ENCODE measurements around the gene WAPL. TPM values are rescaled to one million over a fixed set of nuclear protein-coding genes. Genes with fewer than 3 reads are reported as not detected.

WAPL gene
- total RNA-seq, 1 experiment from 2014 or later, result 49.4 TPM

DNA sequence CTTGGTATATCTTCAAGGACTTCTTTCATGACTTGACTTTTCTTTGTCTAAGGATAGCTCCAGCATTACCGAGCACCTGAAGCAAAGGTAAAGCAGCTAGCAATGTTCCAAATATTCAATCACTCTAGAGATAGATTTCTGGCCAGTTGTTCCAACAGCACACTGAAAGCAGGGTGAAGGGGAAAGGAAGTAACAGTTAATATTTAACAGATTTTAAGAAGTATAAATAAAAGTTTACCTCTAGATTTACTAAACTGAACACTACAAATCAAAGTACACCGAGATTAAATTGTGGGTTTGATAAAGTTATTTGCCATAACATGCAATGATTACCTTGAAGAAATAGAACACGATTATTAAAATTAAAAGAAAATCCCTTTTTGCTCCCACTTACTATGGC lies 84.1 kb downstream of the WAPL start:
- H3K36me3 ChIP-seq (ENCODE audit: insufficient read depth, low read length, poor library complexity, severe bottlenecking), result peaks cover 51% of the 10 kb centered on the region
- H3K4me3 ChIP-seq (ENCODE audit: low read depth, low read length, poor library complexity, severe bottlenecking), result no peak overlapping the region
- BruUV-seq (replicated peaks), result no TSS peak
- TF ChIP-seq CTCF (conservative IDR thresholded peaks at IDR 0.05; ENCODE audit: low read depth, low read length), result no peak
- POLR2A ChIA-PET (ENCODE audit: low non-redundant PET), result interaction anchor here (0.6 kb wide), 1 partner anchor 50 kb away, joined by 3 read pairs; no protein-coding TSS in a partner anchor
- no peak for DNase-seq (ENCODE audit: low spot score)
- no peaks in the 10 kb centered on the region for H3K27me3 ChIP-seq (replicated peaks; ENCODE audit: insufficient read depth, low read depth, low read length, poor library complexity)
- H3K27ac ChIP-seq (ENCODE audit: low read depth, low read length, poor library complexity, severe bottlenecking), result no peak overlapping the region
- CTCF ChIA-PET, result no interaction called here
- intact Hi-C loops (cut with micrococcal nuclease; ENCODE audit: unreplicated experiment), result no loop called here
- no peaks in the 10 kb centered on the region for H3K9me3 ChIP-seq (ENCODE audit: low read depth, low read length, poor library complexity, severe bottlenecking)
- H3K4me1 ChIP-seq (ENCODE audit: insufficient read depth, low read length, poor library complexity, severe bottlenecking), result no peaks in the 10 kb centered on the region

- Histone ChIP-seq H3K4me3 (ENCODE audit: low read depth, low read length, poor library complexity, severe bottlenecking) (no peak overlapping the region), H3K27me3 (replicated peaks; ENCODE audit: insufficient read depth, low read depth, low read length, poor library complexity) (no peaks in the 10 kb centered on the region), H3K9me3 (ENCODE audit: low read depth, low read length, poor library complexity, severe bottlenecking) (no peaks in the 10 kb centered on the region), H3K27ac (ENCODE audit: low read depth, low read length, poor library complexity, severe bottlenecking) (no peak overlapping the region), H3K4me1 (ENCODE audit: insufficient read depth, low read length, poor library complexity, severe bottlenecking) (no peaks in the 10 kb centered on the region), H3K36me3 (ENCODE audit: insufficient read depth, low read length, poor library complexity, severe bottlenecking) (peaks cover 46% of the 10 kb centered on the region)
- CTCF ChIA-PET, result no interaction called here
- intact Hi-C loops (cut with micrococcal nuclease; ENCODE audit: unreplicated experiment), result no loop called here
- no peak for DNase-seq (ENCODE audit: low spot score)
- no TSS peak for BruUV-seq (replicated peaks)
- TF ChIP-seq EZH2 (IDR thresholded peaks at IDR 0.05; ENCODE audit: borderline replicate concordance, low read depth, low read length, poor library complexity, severe bottlenecking) (no peak), CTCF (conservative IDR thresholded peaks at IDR 0.05; ENCODE audit: low read depth, low read length) (no peak)
- POLR2A ChIA-PET (ENCODE audit: low non-redundant PET), result no interaction called here
These were observed 84.6 kb downstream of the WAPL start for GRCh38 chr10:86436963-86437362.

- Histone ChIP-seq H3K4me1 (ENCODE audit: insufficient read depth, low read length, poor library complexity, severe bottlenecking) (no peaks in the 10 kb centered on the region), H3K27me3 (replicated peaks; ENCODE audit: insufficient read depth, low read depth, low read length, poor library complexity) (no peaks in the 10 kb centered on the region), H3K36me3 (ENCODE audit: insufficient read depth, low read length, poor library complexity, severe bottlenecking) (peaks cover 33% of the 10 kb centered on the region), H3K9me3 (ENCODE audit: low read depth, low read length, poor library complexity, severe bottlenecking) (no peaks in the 10 kb centered on the region), H3K27ac (ENCODE audit: low read depth, low read length, poor library complexity, severe bottlenecking) (no peak overlapping the region), H3K4me3 (ENCODE audit: low read depth, low read length, poor library complexity, severe bottlenecking) (no peak overlapping the region)
- TF ChIP-seq CTCF (conservative IDR thresholded peaks at IDR 0.05; ENCODE audit: low read depth, low read length) (no peak), EZH2 (IDR thresholded peaks at IDR 0.05; ENCODE audit: borderline replicate concordance, low read depth, low read length, poor library complexity, severe bottlenecking) (no peak)
- CTCF ChIA-PET, result no interaction called here
- no peak for DNase-seq (ENCODE audit: low spot score)
- POLR2A ChIA-PET (ENCODE audit: low non-redundant PET), result no interaction called here
- intact Hi-C loops (cut with micrococcal nuclease; ENCODE audit: unreplicated experiment), result no loop called here
- BruUV-seq (replicated peaks), result no TSS peak
These were observed 86.9 kb downstream of the WAPL start for GRCh38 chr10:86434656-86435055.
